ENCODE data around the gene MYO10.

The MYO10 gene

GRCh38 chr5:16937503-16938161 is 1.5 kb upstream of the MYO10 start:
- no peak for DNase-seq

- DNase-seq = peak; percentile 45
Observed at GRCh38 chr5:16936989-16937438, 926 bp upstream of the MYO10 start.

- DNase-seq = peak; percentile 56
Observed at GRCh38 chr5:16935231-16936149, 598 bp downstream of the MYO10 start.

GRCh38 chr5:16934677-16935153 is 1.4 kb downstream of the MYO10 start:
- no peak for DNase-seq

- DNase-seq = no peak
Observed at GRCh38 chr5:16934123-16934522, 2.0 kb downstream of the MYO10 start.

- DNase-seq = no peak
Observed at GRCh38 chr5:16933337-16933736, 2.8 kb downstream of the MYO10 start.

- no peak for DNase-seq
Observed at GRCh38 chr5:16932401-16932800, 3.7 kb downstream of the MYO10 start.

- peak; percentile 95 for DNase-seq
Observed at GRCh38 chr5:16931334-16932110, 4.6 kb downstream of the MYO10 start.

GRCh38 chr5:16930496-16930895 is 5.6 kb downstream of the MYO10 start:
- peak; percentile 27 for DNase-seq

GRCh38 chr5:16929831-16930230 is 6.3 kb downstream of the MYO10 start:
- no peak for DNase-seq

GRCh38 chr5:16929347-16929746 is 6.7 kb downstream of the MYO10 start:
- DNase-seq = no peak

- DNase-seq = no peak
Observed at GRCh38 chr5:16927613-16928012, 8.5 kb downstream of the MYO10 start.

GRCh38 chr5:16926417-16926816 is 9.7 kb downstream of the MYO10 start:
- DNase-seq = no peak

GRCh38 chr5:16924206-16924605 is 11.9 kb downstream of the MYO10 start:
- DNase-seq = no peak

- no peak for DNase-seq
Observed at GRCh38 chr5:16922430-16922829, 13.7 kb downstream of the MYO10 start.

- DNase-seq = no peak
Observed at GRCh38 chr5:16921211-16921610, 14.9 kb downstream of the MYO10 start.

- no peak for DNase-seq
Observed at GRCh38 chr5:16920109-16920816, 15.8 kb downstream of the MYO10 start.

- no peak for DNase-seq
Observed at GRCh38 chr5:16918891-16919671, 17.0 kb downstream of the MYO10 start.

GRCh38 chr5:16918156-16918555 is 17.9 kb downstream of the MYO10 start:
- DNase-seq = no peak

- DNase-seq = no peak
Observed at GRCh38 chr5:16916262-16916878, 19.7 kb downstream of the MYO10 start.

- DNase-seq = no peak
Observed at GRCh38 chr5:16914584-16914983, 21.5 kb downstream of the MYO10 start.

Measured in NCI-H2029 (cell line).